Upper lobe of left lung (tissue), 4 donors: ENCODE results near the gene ZNF740.

Source experiments
- CTCF ChIP-seq, 6 experiments: fragments of 450-650 bp in 4 of 6; fragments of 200-600 bp in 2 of 6; sonication (generic) in 2 of 6; IDR thresholded peaks; one replicate each; pipeline ENCODE4 v1.5.1; 2016 to 2019; ENCODE audit warnings: antibody characterized with exemption in 6 of 6
- POLR2A ChIP-seq, 4 donors: fragments of 450-650 bp; IDR thresholded peaks; one replicate each; pipeline ENCODE4 v1.5.1; 2016 to 2017; ENCODE audit warnings: antibody characterized with exemption in 4 of 4, mild to moderate bottlenecking in 2 of 4
- POLR2AphosphoS5 ChIP-seq, 2 donors: sonication (generic); formaldehyde crosslinking; IDR thresholded peaks; one replicate each; pipeline ENCODE4 v1.5.1; 2017; ENCODE audit warnings: antibody characterized with exemption in 2 of 2

- peak in 3 of 6 experiments; percentile 17 to 45 (median 28) for TF ChIP-seq CTCF (IDR thresholded peaks at IDR 0.05)
- no peak for TF ChIP-seq POLR2A (IDR thresholded peaks at IDR 0.05)
- TF ChIP-seq POLR2AphosphoS5 (IDR thresholded peaks at IDR 0.05): no peak
Observed at GRCh38 chr12:53174881-53175491, 5.5 kb upstream of the ZNF740 start.
